Stimulated activated CD4-positive, alpha-beta T cell treated with anti-CD3 and anti-CD28 coated beads, Interleukin-15, amount 100 ng/mL, for 24 hours (primary cell): ENCODE measurements around the gene ZG16.

Experiments used
- DNase-seq: peaks from one replicate; pipeline ENCODE4 v3.0.0-alpha.2; 2020

Gene ZG16

GRCh38 chr16:29826342-29826695 is 48.3 kb downstream of the ZG16 start:
- DNase-seq: no peak

- no peak for DNase-seq
Measured at GRCh38 chr16:29830774-29831173, 52.7 kb downstream of the ZG16 start.

- no peak for DNase-seq
Measured at GRCh38 chr16:29831490-29831889, 53.4 kb downstream of the ZG16 start.
